Skin of body (tissue), 2 donors: ENCODE results near the gene TCF4. TPM values are rescaled to one million over a fixed set of nuclear protein-coding genes. Genes with fewer than 3 reads are reported as not detected.

Experiments
- DNase-seq: peaks from one replicate; lab custom pipeline; 2025; lab: John Stamatoyannopoulos, UW
- total RNA-seq: library from RNA; depleted of rRNA; stranded (reverse); fragments of >200 nt; gene quantifications from one replicate; pipeline ENCODE4 v1.2.3, GENCODE V29; 2014

TCF4 gene
- total RNA-seq, 1 donor from 2014 or later, result 356 TPM

DNA sequence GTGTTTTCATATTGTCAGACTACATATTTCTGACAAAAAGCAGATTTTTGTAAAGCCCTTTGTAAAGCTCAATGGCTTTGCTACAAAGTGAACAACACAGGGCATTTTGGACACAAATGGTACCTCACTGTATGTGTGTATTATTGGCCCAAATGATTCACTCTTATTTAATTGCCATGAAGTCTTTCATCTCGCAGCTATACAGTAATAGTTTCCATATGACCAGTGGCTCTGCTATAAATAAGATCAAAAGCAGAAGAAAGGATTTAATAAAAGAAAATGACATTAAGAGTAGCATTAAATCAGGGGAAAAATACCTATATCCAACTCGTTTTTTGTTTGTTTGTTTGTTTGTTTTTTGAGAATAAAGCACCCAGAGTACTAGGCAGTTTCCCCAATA lies 344.7 kb downstream of the TCF4 start:
- DNase-seq, result peak; percentile 59

DNA sequence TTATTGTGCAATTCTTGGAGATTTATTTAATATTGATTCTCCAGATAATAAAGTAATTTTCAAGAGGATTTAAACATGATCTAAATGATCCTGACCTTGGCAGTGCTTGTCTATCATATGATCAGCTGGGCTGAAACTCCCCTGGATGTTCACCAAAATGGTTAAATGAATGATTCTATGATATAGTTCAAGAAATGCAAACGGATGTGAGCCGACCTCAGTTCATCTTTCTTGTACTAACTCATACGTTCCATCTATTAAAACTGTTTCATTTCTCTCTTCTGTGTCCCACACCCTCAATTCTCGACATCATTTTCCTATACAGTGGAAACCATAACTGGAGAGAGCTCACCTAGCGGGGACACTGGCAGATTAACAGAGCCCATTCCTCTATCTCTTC lies 347.0 kb downstream of the TCF4 start:
- no peak for DNase-seq

DNA sequence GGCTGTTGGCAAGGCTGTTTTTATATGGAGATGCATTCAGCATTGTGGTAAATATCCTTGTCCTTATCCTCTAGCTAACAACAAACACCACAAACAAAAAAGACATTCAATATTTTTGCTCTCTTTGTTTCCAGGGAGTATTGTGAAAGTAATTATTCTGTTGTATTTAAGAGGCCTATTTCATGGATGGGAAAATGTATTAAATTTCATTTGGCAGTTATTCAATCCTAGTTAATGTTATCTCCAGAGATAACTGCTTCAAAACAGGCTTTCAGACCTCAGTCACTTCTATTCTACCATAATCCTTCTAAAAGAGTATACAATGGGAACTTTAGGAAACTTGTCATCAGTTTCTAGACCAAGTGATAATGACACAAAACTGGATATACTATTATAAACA lies 348.3 kb downstream of the TCF4 start:
- no peak for DNase-seq

DNA sequence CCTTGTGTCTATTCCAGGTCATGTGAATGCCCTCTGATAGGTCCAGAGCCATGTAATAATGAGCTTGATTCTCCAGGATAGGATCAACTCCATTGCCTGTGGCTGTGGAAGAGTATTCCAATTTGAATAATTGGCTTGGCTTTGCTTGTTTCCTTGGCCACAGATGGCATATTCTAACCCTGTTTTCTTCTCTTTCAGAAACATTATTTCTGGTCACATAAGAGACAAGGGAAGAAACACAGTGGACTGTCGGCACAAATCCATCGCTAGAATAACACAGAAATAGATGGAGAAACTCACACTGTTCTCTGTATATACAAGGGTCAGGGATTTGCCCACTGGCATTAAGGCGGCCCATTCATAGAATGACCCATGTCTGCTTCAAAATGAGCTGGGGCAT lies 350.3 kb downstream of the TCF4 start:
- DNase-seq, result no peak

DNA sequence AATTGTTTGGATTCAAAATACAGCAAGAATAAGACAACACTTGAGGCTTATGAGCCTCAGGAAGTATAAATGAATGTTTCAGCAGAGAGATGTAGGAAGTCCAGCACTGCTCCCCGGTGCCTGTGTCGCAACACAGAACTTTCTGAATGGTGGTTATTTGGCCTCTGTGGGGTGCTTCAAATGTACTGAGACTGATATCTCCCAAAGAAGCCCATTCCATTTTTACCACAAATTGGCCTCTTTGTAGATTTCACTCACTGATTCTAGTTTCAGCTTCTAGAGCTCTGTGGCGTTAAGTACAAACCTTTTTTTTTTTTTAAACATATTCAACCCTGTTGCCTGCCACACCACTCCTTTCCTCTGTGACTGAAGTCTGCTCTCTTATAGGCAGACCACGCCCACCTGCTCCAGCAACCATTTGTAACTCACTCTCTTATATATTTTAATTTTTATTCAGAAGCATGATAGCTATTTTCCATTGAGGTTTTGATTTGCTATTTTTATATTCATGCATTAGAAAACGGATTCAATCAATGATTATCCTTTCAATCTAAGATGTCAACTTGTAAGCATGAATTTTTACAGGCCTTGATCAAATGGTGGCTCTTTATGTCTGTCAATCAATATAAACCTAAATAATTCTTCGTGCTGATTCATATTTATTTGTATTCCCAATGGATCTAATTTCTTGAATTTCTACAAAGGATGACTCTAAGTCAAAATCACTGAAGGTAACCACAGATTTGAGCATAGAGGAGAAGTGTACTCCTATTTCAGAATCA lies 351.7 kb downstream of the TCF4 start:
- no peak for DNase-seq

DNA sequence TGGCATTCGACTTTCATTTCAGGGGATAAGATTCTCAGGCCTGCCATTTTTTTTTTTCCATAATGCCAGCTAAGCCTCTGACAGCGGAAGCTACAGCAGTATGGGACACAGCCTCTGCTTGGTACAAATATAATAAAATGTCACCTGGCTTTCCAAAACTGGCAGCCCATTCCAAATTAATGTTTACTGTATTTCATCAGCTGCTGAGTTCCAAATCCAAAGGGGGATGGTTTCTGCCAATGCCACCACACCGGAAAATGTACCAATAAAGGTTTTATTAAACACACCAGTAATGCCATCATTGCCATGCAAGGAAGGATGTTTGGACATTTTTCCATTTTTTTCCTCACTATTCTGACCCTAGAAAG lies 352.9 kb downstream of the TCF4 start:
- DNase-seq, result no peak

DNA sequence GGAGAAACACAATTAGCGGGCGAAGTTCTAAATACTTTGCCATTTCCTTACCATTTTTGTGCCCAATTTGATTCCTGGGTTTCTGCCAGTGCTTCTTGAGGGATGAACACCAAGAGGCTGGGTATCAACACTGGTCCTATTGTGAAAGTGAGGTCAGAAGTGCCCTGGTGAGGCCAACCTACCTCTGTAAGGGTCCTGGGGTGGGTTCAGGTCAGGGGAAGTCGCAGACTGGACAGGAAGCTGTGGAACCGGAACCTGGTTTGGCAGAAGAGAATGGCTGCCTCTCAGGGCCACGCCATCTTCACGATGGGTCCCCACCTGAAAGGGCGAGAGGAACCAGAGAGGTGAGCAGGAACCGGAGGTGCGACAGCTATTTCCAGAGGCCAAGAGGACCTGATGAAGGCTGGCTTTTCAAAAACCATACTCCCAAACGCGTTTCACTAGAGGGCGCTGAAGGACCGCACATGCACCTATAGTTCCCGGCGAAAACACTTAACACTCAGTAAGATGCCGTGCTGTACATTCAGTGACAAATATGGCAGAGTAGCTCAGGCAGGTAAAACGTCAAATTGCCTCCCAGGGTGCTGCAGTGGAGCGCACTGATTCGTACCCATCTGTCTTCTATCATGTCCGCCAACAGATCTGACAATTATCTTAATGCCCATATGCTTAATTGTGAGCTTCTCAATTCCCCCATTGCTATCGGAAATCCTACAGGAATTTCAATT lies 353.5 kb downstream of the TCF4 start:
- DNase-seq, result peak; percentile 81

DNA sequence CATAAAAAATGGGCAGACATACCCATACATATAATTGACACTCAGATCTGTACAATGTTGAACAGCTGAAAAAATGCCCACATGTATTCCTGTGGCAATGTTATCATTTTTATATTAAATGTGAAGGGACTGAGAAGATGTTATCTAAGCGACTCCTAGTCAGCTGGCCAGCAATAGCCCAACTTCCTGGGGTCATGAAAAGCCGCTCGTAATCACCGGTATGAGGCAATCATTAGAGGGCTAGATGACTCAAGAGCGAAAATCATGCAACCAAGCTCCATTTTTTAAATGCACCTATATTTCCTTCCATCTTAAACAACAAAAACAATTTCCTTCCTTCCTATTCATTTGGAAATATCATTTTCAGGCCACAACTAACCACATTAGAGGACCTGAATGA lies 354.1 kb downstream of the TCF4 start:
- no peak for DNase-seq

DNA sequence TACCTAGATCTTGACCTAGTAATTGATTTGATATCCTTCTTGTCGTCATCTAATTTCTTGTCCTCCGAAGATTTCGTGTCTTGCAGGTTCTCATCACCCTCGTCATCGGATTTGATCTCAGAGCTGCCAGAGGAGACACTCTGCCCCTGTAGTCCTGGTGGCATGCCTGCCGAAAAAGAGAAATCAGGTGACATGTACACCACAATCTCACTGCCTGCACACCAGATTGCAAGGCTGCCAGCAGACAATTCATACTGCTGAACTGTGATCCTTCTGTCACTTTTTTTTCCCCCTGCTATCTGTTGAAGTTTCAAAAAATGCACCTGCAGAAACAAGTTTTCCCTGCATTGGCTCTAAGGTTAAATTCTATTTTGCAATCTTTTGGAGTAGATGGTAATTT lies 355.5 kb downstream of the TCF4 start:
- DNase-seq, result no peak

DNA sequence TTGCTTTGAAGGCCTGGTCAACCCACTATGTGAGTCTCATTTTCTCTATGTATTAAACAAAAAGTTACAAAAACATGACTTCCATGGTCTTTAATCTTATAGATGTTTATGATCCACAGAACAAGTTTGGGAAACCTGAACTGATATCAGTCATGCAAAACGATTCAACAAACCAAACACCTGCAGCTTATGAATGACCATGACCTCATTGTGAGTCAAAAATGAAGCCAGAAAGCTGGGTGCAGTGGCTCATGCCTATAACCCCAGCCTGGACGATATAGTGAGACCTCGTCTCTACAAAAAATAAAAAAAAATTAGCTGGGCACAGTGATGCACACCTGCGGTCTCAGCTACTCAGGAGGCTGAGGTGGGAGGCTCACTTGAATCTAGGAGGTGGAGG lies 358.3 kb downstream of the TCF4 start:
- no peak for DNase-seq

DNA sequence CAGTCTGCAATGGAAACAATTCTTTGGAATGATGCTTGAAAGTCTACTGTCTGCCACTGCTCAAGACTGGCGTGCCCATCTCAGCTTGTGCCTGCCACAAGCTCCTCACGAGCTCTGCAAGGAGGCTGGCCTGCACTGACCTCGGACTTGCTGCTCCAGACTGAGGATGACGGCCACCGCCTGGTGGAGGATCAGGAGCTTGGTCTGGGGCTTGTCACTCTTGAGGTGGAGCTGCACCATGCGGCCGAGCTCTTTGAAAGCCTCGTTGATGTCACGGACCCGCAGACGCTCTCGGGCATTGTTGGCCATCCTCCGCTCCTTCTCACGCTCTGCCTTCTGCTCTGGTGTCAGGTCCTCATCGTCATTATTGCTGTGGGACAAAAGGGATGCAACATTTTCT lies 359.3 kb downstream of the TCF4 start:
- DNase-seq, result no peak

DNA sequence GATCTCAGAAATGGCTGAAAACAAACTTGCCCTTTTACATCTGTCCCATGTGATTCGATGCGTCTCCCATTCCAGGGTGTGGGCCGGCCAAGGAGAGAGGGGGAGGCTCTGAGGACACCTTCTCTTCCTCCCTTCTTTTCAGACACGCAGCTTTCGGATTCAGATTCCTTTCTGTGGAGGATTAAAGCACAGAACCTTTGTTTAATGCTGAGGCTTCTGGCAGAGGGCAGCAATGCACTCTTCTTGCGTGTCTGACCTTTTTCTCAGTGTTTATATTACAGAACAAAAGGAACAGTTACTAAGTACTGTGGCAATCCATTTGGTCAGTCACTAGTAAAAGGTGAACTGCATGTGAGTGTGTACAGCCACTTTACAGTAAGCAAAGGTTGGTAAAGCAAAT lies 359.8 kb downstream of the TCF4 start:
- no peak for DNase-seq

DNA sequence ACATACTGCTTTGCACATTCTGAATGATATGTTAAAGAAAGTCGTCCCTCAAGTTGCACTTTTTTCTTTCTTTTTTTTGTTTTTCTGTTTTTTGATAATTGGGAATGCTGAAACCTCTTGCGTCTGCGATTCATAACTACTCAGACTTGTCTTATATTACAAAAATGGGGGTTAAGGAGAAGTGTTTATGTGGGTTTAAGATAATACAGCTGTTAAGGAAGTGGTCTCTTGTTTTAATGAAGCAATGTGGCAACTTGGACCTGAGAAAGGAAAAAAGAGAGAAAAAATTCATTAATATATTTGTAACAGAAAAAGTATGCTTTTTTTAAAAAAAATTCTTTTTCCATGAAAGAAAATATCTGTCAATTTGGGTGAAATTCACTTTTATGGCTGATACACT lies 360.2 kb downstream of the TCF4 start:
- DNase-seq, result no peak

DNA sequence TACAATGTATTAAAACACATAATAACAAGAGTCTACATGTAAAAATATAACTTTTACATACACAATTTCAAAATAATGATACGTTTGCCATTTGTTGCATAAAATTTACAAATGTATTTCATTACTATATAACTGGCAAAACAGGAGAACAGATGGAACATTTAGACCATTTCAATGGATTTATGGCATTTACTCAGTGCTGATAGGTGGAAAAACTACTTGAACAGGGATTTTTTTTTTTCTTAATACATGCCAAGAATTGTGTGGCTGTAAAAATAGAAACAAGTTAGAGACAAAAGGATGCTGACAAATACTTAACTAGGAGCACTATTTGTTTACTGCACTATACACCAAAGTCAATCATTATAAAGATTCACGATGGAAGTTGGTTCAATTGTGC lies 361.9 kb downstream of the TCF4 start:
- peak; percentile 69 for DNase-seq

DNA sequence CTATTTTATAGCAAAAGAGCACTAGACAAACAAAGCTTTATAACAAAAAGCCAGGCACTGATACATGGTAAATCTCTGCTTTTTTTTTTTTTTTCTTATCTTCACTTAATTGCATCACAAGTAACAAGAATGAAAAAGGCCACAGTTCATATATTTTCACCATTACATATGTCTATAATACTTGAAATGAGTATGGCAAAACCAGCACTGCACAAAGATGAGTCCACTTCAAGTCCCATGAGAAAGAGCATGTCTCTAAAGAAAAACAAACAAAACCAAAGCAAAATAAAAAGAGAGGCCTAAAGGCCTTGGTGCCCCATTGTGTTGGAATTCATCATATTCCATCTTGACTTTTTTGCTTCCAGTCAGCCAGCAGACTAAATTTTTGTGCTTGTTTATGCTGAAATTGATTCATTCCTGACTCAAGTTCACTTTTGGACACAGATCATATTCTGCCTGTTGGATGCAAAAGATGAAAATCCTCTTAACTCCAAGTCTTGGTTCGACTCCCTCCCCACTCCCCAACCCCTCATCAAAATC lies 363.8 kb downstream of the TCF4 start:
- DNase-seq, result no peak

DNA sequence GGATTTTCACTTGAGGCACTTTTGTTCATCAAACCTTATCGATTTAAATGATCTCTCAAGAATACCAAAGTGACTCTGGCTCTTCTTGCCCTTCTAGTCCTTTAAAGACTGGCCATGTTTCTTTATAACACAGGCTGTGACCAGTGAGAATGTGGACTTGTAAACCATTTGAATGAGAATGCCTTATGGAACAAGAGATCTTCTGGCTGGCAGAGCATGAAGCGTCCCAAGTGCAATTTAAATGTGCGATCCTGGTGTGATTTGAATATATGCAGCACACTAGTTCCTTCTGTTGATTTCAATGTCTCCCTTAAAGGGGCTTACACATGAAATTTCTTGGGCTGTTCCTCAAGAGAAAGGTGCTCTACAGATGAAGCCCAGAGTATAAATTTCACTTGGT lies 366.4 kb downstream of the TCF4 start:
- no peak for DNase-seq

DNA sequence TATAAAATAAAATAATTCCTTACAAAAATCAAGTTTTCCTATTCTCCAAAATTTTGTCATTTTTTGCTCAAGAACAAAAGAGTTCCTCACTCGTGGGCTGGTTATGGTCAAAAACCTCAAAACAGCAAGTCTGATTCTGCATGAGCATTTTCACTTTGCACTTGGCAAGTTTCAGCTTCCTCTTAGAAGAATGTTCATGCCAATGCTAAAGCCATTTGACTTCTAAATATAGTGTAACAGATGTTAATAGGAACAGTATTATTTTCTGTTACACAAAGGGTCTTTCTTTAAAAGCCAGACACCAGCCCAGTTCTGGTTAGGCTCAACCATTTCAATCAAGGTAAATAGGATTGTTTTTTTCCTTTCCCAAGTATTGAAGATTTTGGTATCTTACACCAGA lies 367.5 kb downstream of the TCF4 start:
- no peak for DNase-seq

DNA sequence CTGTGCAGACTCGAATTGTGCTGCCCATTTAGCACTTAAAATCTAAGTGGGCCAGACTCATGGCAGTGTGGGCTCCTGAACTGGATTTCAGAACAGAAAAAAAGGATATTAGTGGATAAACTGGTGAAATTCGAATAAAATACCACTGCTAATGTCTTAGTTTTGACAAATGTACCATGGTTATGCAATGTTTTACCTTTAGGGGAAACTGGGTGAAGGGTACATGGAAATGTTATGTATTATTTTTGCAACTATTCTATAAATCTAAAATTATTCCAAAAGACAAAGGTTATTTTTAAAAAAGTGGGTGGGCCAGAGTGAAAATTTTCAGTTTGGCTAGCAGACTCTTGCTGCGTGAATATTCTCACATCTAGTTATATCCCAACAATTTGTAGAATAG lies 368.2 kb downstream of the TCF4 start:
- DNase-seq, result no peak

DNA sequence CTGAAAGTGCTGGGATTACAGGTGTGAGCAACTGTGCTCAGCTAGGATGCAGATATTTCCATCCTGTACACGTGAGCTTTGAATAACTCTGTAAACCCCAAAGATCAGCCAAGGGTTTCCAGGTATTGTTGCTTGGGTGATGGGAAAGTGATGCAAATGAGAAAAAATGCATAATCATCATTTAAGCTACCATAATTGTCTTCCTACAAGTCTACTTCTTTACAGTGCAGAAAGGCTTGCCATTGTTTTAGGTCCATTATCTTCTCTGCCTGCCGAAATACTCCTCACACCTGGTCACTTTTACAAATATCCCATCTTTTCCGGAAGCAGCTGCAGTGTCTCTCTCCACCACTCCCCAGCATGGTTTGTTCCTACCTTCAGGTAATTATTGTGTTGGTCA lies 368.9 kb downstream of the TCF4 start:
- DNase-seq, result no peak

DNA sequence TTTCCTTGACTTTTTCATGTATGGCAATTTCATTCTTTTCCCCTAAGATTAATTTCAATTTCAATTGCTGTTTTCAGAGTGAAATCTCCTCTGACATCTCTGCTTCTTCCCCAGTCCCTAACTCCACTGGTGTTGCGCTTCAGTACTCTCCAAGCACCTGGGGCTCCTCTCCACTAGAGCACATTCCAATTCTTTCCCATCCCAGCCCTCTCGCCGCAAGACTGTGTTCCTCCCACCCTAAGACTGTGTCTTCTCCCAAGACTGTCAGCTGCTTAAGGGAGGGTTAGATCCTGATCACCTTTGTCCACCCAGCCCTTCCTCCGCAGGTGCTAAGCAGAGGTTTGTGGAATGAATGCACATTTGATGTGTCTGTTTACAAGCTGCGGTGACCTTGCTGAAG lies 373.0 kb downstream of the TCF4 start:
- no peak for DNase-seq

DNA sequence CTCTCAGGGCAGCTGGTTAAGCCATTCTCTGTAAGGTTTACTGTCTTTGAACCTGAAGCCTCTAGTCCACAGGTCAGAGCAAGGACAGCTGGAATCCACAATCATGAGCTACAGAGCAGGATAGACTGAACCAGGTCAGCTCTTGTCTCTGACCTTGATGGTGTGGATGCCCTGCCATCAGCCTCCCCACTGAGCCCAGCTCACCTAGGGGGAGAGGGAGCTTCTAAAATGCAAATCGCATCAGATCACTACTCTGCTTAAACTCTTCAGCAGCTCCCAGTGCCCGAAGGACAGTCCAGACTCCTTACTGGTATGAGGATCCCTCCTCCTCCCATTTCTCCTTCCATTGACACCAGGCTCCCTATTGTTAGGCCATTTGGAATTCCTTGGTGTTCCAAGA lies 373.5 kb downstream of the TCF4 start:
- no peak for DNase-seq

DNA sequence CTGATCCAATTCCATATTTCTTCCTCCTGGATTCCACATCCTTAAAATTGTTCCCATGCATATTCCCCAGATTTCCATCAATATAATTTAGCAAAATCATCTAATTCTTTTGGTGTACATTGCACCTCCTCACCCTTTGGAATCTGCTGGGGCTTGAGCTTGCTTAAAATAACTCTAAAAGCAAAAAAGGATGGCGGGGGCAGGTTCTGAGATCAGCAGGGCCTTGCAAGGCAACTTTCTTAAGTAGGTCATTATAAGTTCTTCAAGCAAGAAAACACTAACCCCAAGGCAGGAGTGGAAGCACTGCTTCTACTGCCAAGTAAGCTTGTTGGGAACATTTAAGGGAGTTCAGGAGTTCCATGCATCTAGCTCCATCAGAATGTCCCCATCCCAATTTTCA lies 374.4 kb downstream of the TCF4 start:
- DNase-seq, result no peak

DNA sequence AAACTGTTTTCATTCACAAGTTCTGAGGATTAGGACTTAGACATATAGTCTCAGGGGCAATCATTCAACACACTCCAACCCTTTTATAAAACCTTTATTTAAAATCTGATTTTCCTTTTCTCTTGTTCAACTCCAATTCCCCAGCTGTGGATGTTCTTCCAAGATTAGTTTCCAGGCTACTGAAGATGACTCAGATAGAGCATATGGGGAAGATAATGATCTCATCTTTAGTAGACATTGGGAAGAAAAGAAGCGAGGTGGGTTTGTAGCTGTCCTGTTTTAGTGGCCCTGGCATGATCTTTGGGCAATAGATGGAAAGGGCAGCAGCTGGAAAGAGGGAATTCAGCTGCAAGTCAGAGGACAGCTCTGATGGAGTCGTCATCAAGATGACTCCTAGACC lies 381.1 kb downstream of the TCF4 start:
- DNase-seq, result no peak
